CD14-positive monocyte (primary cell): Measurements from ENCODE around the gene GRK3. TPM values are rescaled to one million over a fixed set of nuclear protein-coding genes. Genes with fewer than 3 reads are reported as not detected.

Experiments used
- DNase-seq, 3 donors: peaks; one replicate each; pipeline ENCODE4 v3.0.0-alpha.2; 2011 to 2022
- H2AFZ ChIP-seq: 2 replicates; pipeline ENCODE4 v1.6.0; 2012; ENCODE audit warnings: mild to moderate bottlenecking, low read depth, low read length, inconsistent platforms; ENCODE audit not compliant: insufficient read depth, poor library complexity, severe bottlenecking
- H3K27ac ChIP-seq, 2 donors: 1 replicate in 1 of 2; 2 replicates in 1 of 2; pipeline ENCODE4 v1.5.1; 2012 to 2013; ENCODE audit warnings: low read length in 2 of 2, control low read depth in 1 of 2, inconsistent platforms in 1 of 2, low read depth in 1 of 2, mild to moderate bottlenecking in 1 of 2
- H3K27me3 ChIP-seq, 2 donors: one replicate each; pipeline versions ENCODE4 v1.6.0 to v1.6.1; 2011 to 2013; ENCODE audit warnings: low read length in 2 of 2; ENCODE audit not compliant: control insufficient read depth in 2 of 2, insufficient read depth in 2 of 2
- H3K36me3 ChIP-seq, 2 donors: replicated peaks in 1 of 2; 1 replicate in 1 of 2; 2 replicates in 1 of 2; pipeline versions ENCODE4 v1.5.1 to v1.6.1; 2012 to 2013; ENCODE audit warnings: low read length in 2 of 2, control low read depth in 1 of 2, inconsistent platforms in 1 of 2, mild to moderate bottlenecking in 1 of 2; ENCODE audit not compliant: insufficient read depth in 2 of 2, control insufficient read depth in 1 of 2
- H3K4me1 ChIP-seq, 2 donors: 1 replicate in 1 of 2; 2 replicates in 1 of 2; pipeline versions ENCODE4 v1.5.1 to v1.6.1; 2012 to 2013; ENCODE audit warnings: low read length in 2 of 2, control low read depth in 1 of 2, inconsistent platforms in 1 of 2, mild to moderate bottlenecking in 1 of 2, moderate library complexity in 1 of 2; ENCODE audit not compliant: insufficient read depth in 2 of 2, control insufficient read depth in 1 of 2
- H3K4me2 ChIP-seq: replicated peaks from 2 replicates; pipeline ENCODE3; 2012; ENCODE audit warnings: low read length, moderate library complexity, mild to moderate bottlenecking; ENCODE audit not compliant: poor library complexity, severe bottlenecking; ENCODE audit errors: extremely low read depth
- H3K4me3 ChIP-seq, 3 experiments: fragments of 200-600 bp in 1 of 3; sonication (generic) in 1 of 3; replicated peaks in 1 of 3; 1 replicate in 2 of 3; 2 replicates in 1 of 3; pipeline ENCODE4 v1.5.1; 2011 to 2013; ENCODE audit warnings: low read length in 3 of 3, mild to moderate bottlenecking in 3 of 3, control low read depth in 2 of 3, low read depth in 2 of 3, inconsistent platforms in 1 of 3, moderate library complexity in 1 of 3
- H3K79me2 ChIP-seq: 2 replicates; pipeline ENCODE4 v1.6.0; 2012; ENCODE audit warnings: mild to moderate bottlenecking, control low read depth, inconsistent platforms, low read length, moderate library complexity; ENCODE audit not compliant: insufficient read depth
- H3K9ac ChIP-seq: 2 replicates; pipeline ENCODE4 v1.6.0; 2017; ENCODE audit warnings: low read length, mild to moderate bottlenecking; ENCODE audit not compliant: insufficient read depth, poor library complexity, severe bottlenecking
- H3K9me3 ChIP-seq, 2 donors: replicated peaks in 1 of 2; 1 replicate in 1 of 2; 2 replicates in 1 of 2; pipeline versions ENCODE4 v1.5.1 to v1.6.1; 2012 to 2013; ENCODE audit warnings: low read length in 2 of 2, control low read depth in 1 of 2; ENCODE audit not compliant: control insufficient read depth in 1 of 2, insufficient read depth in 1 of 2
- H4K20me1 ChIP-seq: 2 replicates; pipeline ENCODE4 v1.6.0; 2012; ENCODE audit warnings: mild to moderate bottlenecking, low read length, control low read depth, moderate library complexity; ENCODE audit not compliant: insufficient read depth
- H3K27ac Mint-ChIP-seq, 7 donors: one replicate each; pipeline ENCODE4 v1.8.0; 2020; ENCODE audit warnings: mild to moderate bottlenecking in 7 of 7, mixed read lengths in 7 of 7, moderate library complexity in 6 of 7, inconsistent platforms in 2 of 7
- H3K27me3 Mint-ChIP-seq, 3 donors: one replicate each; pipeline ENCODE4 v1.8.0; 2021 to 2022; ENCODE audit warnings: low read depth in 3 of 3, mild to moderate bottlenecking in 3 of 3, mixed read lengths in 3 of 3, moderate library complexity in 3 of 3, inconsistent platforms in 1 of 3
- H3K36me3 Mint-ChIP-seq, 2 donors: one replicate each; pipeline ENCODE4 v1.8.0; 2020; ENCODE audit warnings: mixed read lengths in 2 of 2, inconsistent platforms in 1 of 2, mild to moderate bottlenecking in 1 of 2
- H3K4me1 Mint-ChIP-seq: one replicate; pipeline ENCODE4 v1.8.0; 2020; ENCODE audit warnings: mild to moderate bottlenecking, mixed read lengths
- H3K4me3 Mint-ChIP-seq, 2 donors: one replicate each; pipeline ENCODE4 v1.8.0; 2020; ENCODE audit warnings: mild to moderate bottlenecking in 2 of 2, mixed read lengths in 2 of 2, moderate library complexity in 1 of 2
- H3K9me3 Mint-ChIP-seq, 7 donors: one replicate each; pipeline ENCODE4 v1.8.0; 2020 to 2022; ENCODE audit warnings: mixed read lengths in 7 of 7, mild to moderate bottlenecking in 6 of 7, moderate library complexity in 6 of 7, inconsistent platforms in 2 of 7
- WGBS: methylation state at CpG from one replicate; pipeline ENCODE4 v1.1.5; 2013; ENCODE audit warnings: missing lambda C conversion rate; ENCODE audit not compliant: insufficient coverage; 5-methylcytosine and 5-hydroxymethylcytosine counted together
- intact Hi-C, 2 donors: fragments of 100-400 bp; cut with micrococcal nuclease; formaldehyde crosslinking; loops; one replicate each; pipeline versions ENCODE4 v1.15.0 to v1.15.1; 2023
- polyA plus RNA-seq, 3 donors: library from polyadenylated mRNA; depleted of rRNA in 1 of 3; unstranded in 2 of 3; stranded (reverse) in 1 of 3; fragments of 300-500 nt in 2 of 3; fragments of >200 nt in 1 of 3; fragmentation: Illumina TruSeq in 2 of 3; gene quantifications; 1 replicate in 2 of 3; 2 replicates in 1 of 3; pipeline ENCODE4 v1.2.3, GENCODE V29; 2012 to 2021
- TF ChIP-seq, protein P1 (sequence below): fragments of 200-600 bp; IDR thresholded peaks from one replicate; pipeline ENCODE4 v1.8.0; 2022; ENCODE audit warnings: antibody characterized with exemption, mild to moderate bottlenecking

GRK3 gene
- polyA plus RNA-seq, 3 donors = 8.3 to 33.3 (median 9.6) TPM

DNA sequence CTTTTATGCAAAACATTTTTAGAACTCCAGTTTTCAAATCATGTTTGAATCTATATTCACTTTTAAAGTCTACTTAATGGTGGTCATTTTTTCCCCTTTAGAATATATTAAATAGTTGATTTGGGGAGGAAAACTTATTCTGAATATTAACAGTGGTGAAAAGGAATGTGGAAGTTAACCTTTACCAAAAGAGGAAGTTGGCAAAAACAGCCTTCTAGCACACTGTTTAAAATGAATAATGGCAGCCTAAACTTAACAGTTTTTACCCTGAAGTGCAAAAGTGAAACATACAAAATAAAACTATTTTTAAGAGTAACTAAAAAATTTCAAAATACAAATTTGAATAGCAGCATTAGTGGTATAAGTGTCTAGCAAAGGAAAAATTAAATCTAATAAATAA is 86.4 kb downstream of the GRK3 start:
- H3K27ac Mint-ChIP-seq = peak overlapping the region in 2 of 7 donors; percentile 52 to 69
- Histone ChIP-seq H3K27ac (peak overlapping the region in 1 of 2 donors; percentile 76), H3K9ac (no peak overlapping the region), H3K27me3 (no peaks in the 10 kb centered on the region), H3K9me3 (no peaks in the 10 kb centered on the region), H2AFZ (no peak overlapping the region), H3K4me3 (peak overlapping the region in 1 of 3 experiments; percentile 48), H3K79me2 (peaks cover 48% of the 10 kb centered on the region), H4K20me1 (peaks cover 95% of the 10 kb centered on the region), H3K4me1 (peaks cover 13 to 22% of the 10 kb centered on the region in 2 donors), H3K4me2 (peak overlapping the region; percentile 34), H3K36me3 (peaks cover 12 to 56% of the 10 kb centered on the region in 2 donors)
- DNase-seq = peak; percentile 21 to 76 (median 45)
- TF ChIP-seq, protein P1, sequence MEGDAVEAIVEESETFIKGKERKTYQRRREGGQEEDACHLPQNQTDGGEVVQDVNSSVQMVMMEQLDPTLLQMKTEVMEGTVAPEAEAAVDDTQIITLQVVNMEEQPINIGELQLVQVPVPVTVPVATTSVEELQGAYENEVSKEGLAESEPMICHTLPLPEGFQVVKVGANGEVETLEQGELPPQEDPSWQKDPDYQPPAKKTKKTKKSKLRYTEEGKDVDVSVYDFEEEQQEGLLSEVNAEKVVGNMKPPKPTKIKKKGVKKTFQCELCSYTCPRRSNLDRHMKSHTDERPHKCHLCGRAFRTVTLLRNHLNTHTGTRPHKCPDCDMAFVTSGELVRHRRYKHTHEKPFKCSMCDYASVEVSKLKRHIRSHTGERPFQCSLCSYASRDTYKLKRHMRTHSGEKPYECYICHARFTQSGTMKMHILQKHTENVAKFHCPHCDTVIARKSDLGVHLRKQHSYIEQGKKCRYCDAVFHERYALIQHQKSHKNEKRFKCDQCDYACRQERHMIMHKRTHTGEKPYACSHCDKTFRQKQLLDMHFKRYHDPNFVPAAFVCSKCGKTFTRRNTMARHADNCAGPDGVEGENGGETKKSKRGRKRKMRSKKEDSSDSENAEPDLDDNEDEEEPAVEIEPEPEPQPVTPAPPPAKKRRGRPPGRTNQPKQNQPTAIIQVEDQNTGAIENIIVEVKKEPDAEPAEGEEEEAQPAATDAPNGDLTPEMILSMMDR = no peak
- H3K36me3 Mint-ChIP-seq = peaks cover 35 to 53% of the 10 kb centered on the region in 2 donors
- H3K4me3 Mint-ChIP-seq = no peak overlapping the region
- no peaks in the 10 kb centered on the region for H3K9me3 Mint-ChIP-seq
- intact Hi-C loops = loop anchor here in 1 of 2 donors (5.0 kb wide), 1 partner anchor 109 kb away; no protein-coding TSS in a partner anchor
- peaks cover 0 to 2% (median 0%) of the 10 kb centered on the region in 3 donors for H3K27me3 Mint-ChIP-seq
- H3K4me1 Mint-ChIP-seq = peaks cover 20% of the 10 kb centered on the region

DNA sequence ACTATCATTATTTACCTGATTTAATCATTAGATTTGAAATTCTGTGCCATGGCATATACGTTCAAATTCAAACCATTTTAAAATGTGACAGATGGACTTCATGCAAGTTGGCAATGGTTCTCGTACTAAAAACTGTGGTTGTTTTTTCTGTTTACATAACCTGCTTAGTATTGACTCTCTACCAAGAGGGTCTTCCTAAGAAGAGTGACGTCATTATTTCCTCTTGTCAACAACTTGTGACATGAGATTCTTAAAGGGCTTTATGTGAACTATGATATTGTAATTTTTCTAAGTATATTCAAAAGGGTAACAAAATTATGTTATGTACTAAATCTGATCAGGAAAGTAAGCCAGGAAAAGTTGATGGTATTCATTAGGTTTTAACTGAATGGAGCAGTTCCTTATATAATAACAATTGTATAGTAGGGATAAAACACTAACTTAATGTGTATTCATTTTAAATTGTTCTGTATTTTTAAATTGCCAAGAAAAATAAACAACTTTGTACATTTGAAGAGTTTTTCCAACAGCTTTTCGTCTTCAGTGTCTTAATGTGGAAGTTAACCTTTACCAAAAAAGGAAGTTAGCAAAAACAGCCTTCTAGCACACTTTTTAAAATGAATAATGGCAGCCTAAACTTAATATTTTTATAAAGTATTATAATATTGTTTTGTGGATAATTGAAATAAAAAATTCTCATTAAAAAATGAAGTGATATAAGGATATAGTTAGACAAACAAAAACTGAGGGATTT is 87.0 kb downstream of the GRK3 start:
- Histone ChIP-seq H3K9me3 (no peaks in the 10 kb centered on the region), H3K4me3 (peak overlapping the region in 1 of 3 experiments; percentile 48), H2AFZ (no peak overlapping the region), H3K4me2 (peak overlapping the region; percentile 34), H3K9ac (no peak overlapping the region), H3K79me2 (peaks cover 47% of the 10 kb centered on the region), H3K27me3 (no peaks in the 10 kb centered on the region), H3K36me3 (peaks cover 12 to 49% of the 10 kb centered on the region in 2 donors), H3K27ac (peak overlapping the region in 1 of 2 donors; percentile 76), H4K20me1 (peaks cover 95% of the 10 kb centered on the region), H3K4me1 (peaks cover 13 to 22% of the 10 kb centered on the region in 2 donors)
- Mint-ChIP-seq H3K36me3 (peaks cover 32 to 48% of the 10 kb centered on the region in 2 donors), H3K27me3 (peaks cover 0 to 2% (median 0%) of the 10 kb centered on the region in 3 donors), H3K27ac (peak overlapping the region in 5 of 7 donors; percentile 2 to 86 (median 42)), H3K4me3 (peak overlapping the region in 1 of 2 donors; percentile 30), H3K9me3 (no peaks in the 10 kb centered on the region), H3K4me1 (peaks cover 22% of the 10 kb centered on the region)
- no CpG with 5 or more reads among the region's 4 CpGs for WGBS
- DNase-seq = peak in 2 of 3 donors; percentile 9 to 42
- intact Hi-C loops = loop anchor here in 1 of 2 donors (5.0 kb wide), 1 partner anchor 109 kb away; no protein-coding TSS in a partner anchor
- TF ChIP-seq, protein P1 = no peak
